HG03565 (cell line): ENCODE results near the gene LPP.

Experiments
- ATAC-seq: cut with Tn5 transposase; IDR thresholded peaks from one replicate; pipeline ENCODE4 v1.9.1; 2021; ENCODE audit warnings: mild to moderate bottlenecking, moderate library complexity; ENCODE audit not compliant: unreplicated experiment

Gene LPP

GRCh38 chr3:188533172-188533571 lies 379.2 kb downstream of the LPP start:
- no peak for ATAC-seq

- ATAC-seq, result no peak
Observed at GRCh38 chr3:188533612-188534357, 379.8 kb downstream of the LPP start.

- ATAC-seq, result no peak
Observed at GRCh38 chr3:188534633-188535032, 380.7 kb downstream of the LPP start.

- ATAC-seq, result no peak
Observed at GRCh38 chr3:188537606-188538005, 383.6 kb downstream of the LPP start.

- ATAC-seq, result no peak
Observed at GRCh38 chr3:188539037-188539436, 385.1 kb downstream of the LPP start.

- no peak for ATAC-seq
Observed at GRCh38 chr3:188539631-188540194, 385.8 kb downstream of the LPP start.

GRCh38 chr3:188542196-188542595 lies 388.2 kb downstream of the LPP start:
- ATAC-seq, result no peak

GRCh38 chr3:188544012-188544411 lies 390.1 kb downstream of the LPP start:
- ATAC-seq, result no peak

- ATAC-seq, result no peak
Observed at GRCh38 chr3:188546835-188547670, 393.1 kb downstream of the LPP start.

- ATAC-seq, result no peak
Observed at GRCh38 chr3:188553569-188553968, 399.6 kb downstream of the LPP start.

GRCh38 chr3:188554404-188554803 lies 400.4 kb downstream of the LPP start:
- ATAC-seq, result no peak

GRCh38 chr3:188557235-188557634 lies 403.3 kb downstream of the LPP start:
- ATAC-seq, result no peak

GRCh38 chr3:188558343-188559071 lies 404.6 kb downstream of the LPP start:
- no peak for ATAC-seq

GRCh38 chr3:188559072-188559429 lies 405.1 kb downstream of the LPP start:
- ATAC-seq, result no peak

GRCh38 chr3:188559856-188560255 lies 405.9 kb downstream of the LPP start:
- ATAC-seq, result no peak

GRCh38 chr3:188562144-188562543 lies 408.2 kb downstream of the LPP start:
- no peak for ATAC-seq

- no peak for ATAC-seq
Observed at GRCh38 chr3:188567478-188568195, 413.7 kb downstream of the LPP start.

- ATAC-seq, result no peak
Observed at GRCh38 chr3:188568736-188569135, 414.8 kb downstream of the LPP start.

- ATAC-seq, result no peak
Observed at GRCh38 chr3:188571531-188572095, 417.7 kb downstream of the LPP start.

- no peak for ATAC-seq
Observed at GRCh38 chr3:188573291-188573940, 419.5 kb downstream of the LPP start.
